ENCODE results near the gene DYNAP.

Gene DYNAP

GRCh38 chr18:54641734-54642133 lies 50.7 kb downstream of the DYNAP start:
- DNase-seq: no peak

- peak; percentile 7 for DNase-seq
Observed at GRCh38 chr18:54647176-54647575, 56.1 kb downstream of the DYNAP start.
